IPS-20b (cell line): ENCODE data around the gene TTC7B.

Experiments
- H3K27ac ChIP-seq: one replicate; pipeline ENCODE4 v1.5.1; 2013; ENCODE audit warnings: low read length
- H3K27me3 ChIP-seq: 2 replicates; pipeline ENCODE4 v1.6.1; 2013; ENCODE audit warnings: mild to moderate bottlenecking, low read length, inconsistent platforms; ENCODE audit not compliant: insufficient read depth
- H3K36me3 ChIP-seq: 2 replicates; pipeline ENCODE4 v1.6.1; 2013; ENCODE audit warnings: low read depth, mild to moderate bottlenecking, inconsistent platforms, low read length, moderate library complexity; ENCODE audit not compliant: insufficient read depth
- H3K4me1 ChIP-seq: 2 replicates; pipeline ENCODE4 v1.6.1; 2013; ENCODE audit warnings: mild to moderate bottlenecking, control low read depth, inconsistent platforms, low read length, moderate library complexity; ENCODE audit not compliant: insufficient read depth
- H3K4me3 ChIP-seq: 2 replicates; pipeline ENCODE4 v1.5.1; 2013; ENCODE audit warnings: mild to moderate bottlenecking, low read length, inconsistent platforms
- H3K9ac ChIP-seq: 2 replicates; pipeline ENCODE4 v1.6.1; 2013; ENCODE audit warnings: low read depth, mild to moderate bottlenecking, inconsistent platforms, low read length, moderate library complexity
- H3K9me3 ChIP-seq: 2 replicates; pipeline ENCODE4 v1.6.1; 2013; ENCODE audit warnings: mild to moderate bottlenecking, low read depth, low read length, inconsistent platforms; ENCODE audit not compliant: insufficient read depth

TTC7B gene

GRCh38 chr14:90695997-90696660 lies 120.1 kb downstream of the TTC7B start:
- H3K4me1 ChIP-seq = peaks cover 2% of the 10 kb centered on the region
- H3K27me3 ChIP-seq = no peaks in the 10 kb centered on the region
- H3K27ac ChIP-seq = no peak overlapping the region
- H3K9me3 ChIP-seq = no peaks in the 10 kb centered on the region
- H3K9ac ChIP-seq = no peak overlapping the region
- no peaks in the 10 kb centered on the region for H3K36me3 ChIP-seq
- no peak overlapping the region for H3K4me3 ChIP-seq

DNA sequence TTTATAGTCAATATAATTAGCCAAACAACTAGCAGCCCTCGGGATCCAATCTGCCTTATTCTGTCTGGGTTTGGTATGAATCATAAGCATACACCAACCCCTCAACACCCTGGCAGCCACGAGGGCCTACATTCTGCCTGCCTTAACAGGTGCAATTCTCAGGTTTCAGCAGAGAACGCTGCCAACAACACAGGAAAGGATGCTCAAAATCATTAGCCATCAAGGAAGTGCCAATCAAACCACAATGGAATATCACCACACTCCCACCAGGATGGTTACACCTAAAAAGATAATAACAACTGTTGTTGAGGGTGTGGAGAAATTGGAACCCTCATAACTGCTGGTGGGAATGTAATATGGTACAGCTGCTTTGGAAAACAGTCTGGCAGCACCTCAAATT lies 122.8 kb downstream of the TTC7B start:
- Histone ChIP-seq H3K4me3 (no peak overlapping the region), H3K4me1 (peaks cover 2% of the 10 kb centered on the region), H3K27ac (no peak overlapping the region), H3K27me3 (no peaks in the 10 kb centered on the region), H3K9ac (no peak overlapping the region), H3K36me3 (no peaks in the 10 kb centered on the region), H3K9me3 (no peaks in the 10 kb centered on the region)

DNA sequence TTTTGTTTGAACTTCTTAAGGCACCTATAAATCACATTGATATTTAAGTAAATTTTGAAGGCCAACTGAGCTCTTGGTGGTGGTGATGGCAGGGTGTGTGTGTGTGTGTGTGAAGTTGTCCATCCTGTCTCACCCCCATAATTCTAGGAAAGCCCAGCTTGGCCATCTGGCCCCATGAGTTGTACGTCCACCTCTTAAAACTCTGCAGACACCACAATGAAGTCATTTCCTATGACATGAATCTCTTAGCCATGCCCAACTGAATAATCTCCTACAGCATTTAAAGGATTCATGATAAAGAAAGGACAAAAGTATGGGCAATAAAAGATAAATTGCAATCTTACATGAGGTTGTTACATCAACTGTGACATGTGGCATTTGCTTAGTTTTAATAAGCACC lies 123.4 kb downstream of the TTC7B start:
- H3K9me3 ChIP-seq = no peaks in the 10 kb centered on the region
- no peak overlapping the region for H3K9ac ChIP-seq
- H3K27ac ChIP-seq = no peak overlapping the region
- H3K4me3 ChIP-seq = no peak overlapping the region
- no peaks in the 10 kb centered on the region for H3K27me3 ChIP-seq
- peaks cover 2% of the 10 kb centered on the region for H3K4me1 ChIP-seq
- no peaks in the 10 kb centered on the region for H3K36me3 ChIP-seq

DNA sequence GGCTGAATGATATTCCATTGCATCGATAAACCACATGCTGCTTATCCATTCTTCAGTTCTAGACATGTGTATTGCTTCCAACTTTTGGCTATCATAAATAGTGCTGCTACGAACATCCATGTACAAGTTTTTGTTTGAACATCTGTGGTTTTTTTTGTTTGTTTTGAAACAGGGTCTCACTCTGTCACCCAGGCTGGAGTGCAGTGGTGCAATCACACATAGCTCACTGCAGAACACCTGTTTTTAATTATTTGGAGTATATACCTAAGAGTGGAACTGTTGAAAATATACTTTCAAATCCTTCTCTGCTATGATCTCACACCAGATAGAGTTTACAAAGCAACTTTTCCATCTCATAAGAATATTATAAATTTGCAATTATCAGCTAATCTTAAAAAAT lies 124.2 kb downstream of the TTC7B start:
- Histone ChIP-seq H3K9ac (no peak overlapping the region), H3K9me3 (no peaks in the 10 kb centered on the region), H3K27ac (no peak overlapping the region), H3K4me1 (peaks cover 2% of the 10 kb centered on the region; the same call in 1 of the 2 replicates), H3K27me3 (no peaks in the 10 kb centered on the region), H3K4me3 (no peak overlapping the region), H3K36me3 (no peaks in the 10 kb centered on the region)

DNA sequence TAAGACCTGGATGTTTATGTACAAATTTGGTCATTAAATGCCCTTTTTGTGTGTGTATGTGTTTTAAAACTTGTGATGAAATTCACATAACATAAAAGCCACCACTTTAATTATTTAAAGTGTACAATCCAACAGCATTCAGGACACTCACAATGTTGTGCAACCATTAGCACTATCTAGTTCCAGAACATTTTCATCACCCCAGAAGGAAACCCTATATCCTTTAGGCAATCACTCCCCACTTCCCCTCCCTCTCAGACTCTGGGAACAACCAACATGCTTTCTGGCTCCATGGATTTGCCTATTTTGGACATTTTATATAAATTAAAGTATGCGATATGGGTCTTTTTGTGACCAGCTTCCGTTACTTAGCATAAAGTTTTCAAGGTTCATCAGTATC lies 124.6 kb downstream of the TTC7B start:
- Histone ChIP-seq H3K4me1 (peaks cover 2% of the 10 kb centered on the region; the same call in 1 of the 2 replicates), H3K9me3 (no peaks in the 10 kb centered on the region), H3K27ac (no peak overlapping the region), H3K9ac (no peak overlapping the region), H3K27me3 (no peaks in the 10 kb centered on the region), H3K36me3 (no peaks in the 10 kb centered on the region), H3K4me3 (no peak overlapping the region)

GRCh38 chr14:90687680-90688079 lies 128.6 kb downstream of the TTC7B start:
- Histone ChIP-seq H3K9me3 (no peaks in the 10 kb centered on the region), H3K9ac (no peak overlapping the region), H3K4me1 (peaks cover 4% of the 10 kb centered on the region; the same call in 1 of the 2 replicates), H3K27ac (no peak overlapping the region), H3K4me3 (no peak overlapping the region), H3K36me3 (no peaks in the 10 kb centered on the region), H3K27me3 (no peaks in the 10 kb centered on the region)

DNA sequence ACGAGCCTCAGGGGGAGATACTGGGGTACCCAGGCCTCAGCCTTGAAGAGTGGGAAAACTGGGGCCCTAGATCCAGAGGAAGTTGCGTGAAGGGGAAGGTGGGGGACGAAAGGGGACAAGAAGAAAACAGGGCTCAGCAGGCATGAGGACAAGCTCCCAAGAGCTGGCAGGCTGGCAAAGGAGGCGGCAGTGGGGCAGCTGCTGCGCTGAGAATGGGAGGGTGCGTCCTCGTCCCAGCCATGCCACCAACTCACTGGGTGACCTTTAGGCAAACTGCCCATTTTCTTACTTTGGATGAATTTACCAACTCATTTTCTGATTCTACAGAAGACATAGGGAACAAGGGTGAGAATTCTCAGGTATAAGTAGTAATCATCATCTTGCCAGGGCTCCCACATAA lies 133.6 kb downstream of the TTC7B start:
- no peak overlapping the region for H3K4me3 ChIP-seq

GRCh38 chr14:90681929-90682328 lies 134.3 kb downstream of the TTC7B start:
- Histone ChIP-seq H3K36me3 (no peaks in the 10 kb centered on the region), H3K4me1 (peaks cover 4% of the 10 kb centered on the region; the same call in 1 of the 2 replicates), H3K4me3 (no peak overlapping the region), H3K27ac (no peak overlapping the region), H3K9ac (no peak overlapping the region), H3K27me3 (no peaks in the 10 kb centered on the region), H3K9me3 (no peaks in the 10 kb centered on the region)

More for the DNA sequence above, 133.6 kb downstream of the TTC7B start:
- Histone ChIP-seq H3K4me1 (peaks cover 4% of the 10 kb centered on the region; the same call in 1 of the 2 replicates), H3K27me3 (no peaks in the 10 kb centered on the region), H3K36me3 (no peaks in the 10 kb centered on the region), H3K9me3 (no peaks in the 10 kb centered on the region), H3K27ac (no peak overlapping the region), H3K9ac (no peak overlapping the region)

- Histone ChIP-seq H3K4me1 (no peaks in the 10 kb centered on the region; the same call in 1 of the 2 replicates), H3K4me3 (no peak overlapping the region), H3K9ac (no peak overlapping the region), H3K36me3 (no peaks in the 10 kb centered on the region), H3K27me3 (no peaks in the 10 kb centered on the region), H3K27ac (no peak overlapping the region), H3K9me3 (no peaks in the 10 kb centered on the region)
Measured at GRCh38 chr14:90678846-90679362, 137.3 kb downstream of the TTC7B start.

GRCh38 chr14:90678420-90678819 lies 137.8 kb downstream of the TTC7B start:
- H3K27ac ChIP-seq = no peak overlapping the region
- no peaks in the 10 kb centered on the region for H3K36me3 ChIP-seq
- H3K9me3 ChIP-seq = no peaks in the 10 kb centered on the region
- H3K9ac ChIP-seq = no peak overlapping the region
- H3K27me3 ChIP-seq = no peaks in the 10 kb centered on the region
- H3K4me1 ChIP-seq = no peaks in the 10 kb centered on the region; the same call in 1 of the 2 replicates
- H3K4me3 ChIP-seq = no peak overlapping the region

- no peaks in the 10 kb centered on the region for H3K36me3 ChIP-seq
- H3K9ac ChIP-seq = no peak overlapping the region
- no peak overlapping the region for H3K27ac ChIP-seq
- no peaks in the 10 kb centered on the region for H3K27me3 ChIP-seq
- no peaks in the 10 kb centered on the region for H3K9me3 ChIP-seq
- no peak overlapping the region for H3K4me3 ChIP-seq
- no peaks in the 10 kb centered on the region; the same call in 1 of the 2 replicates for H3K4me1 ChIP-seq
Measured at GRCh38 chr14:90677484-90678050, 138.7 kb downstream of the TTC7B start.

GRCh38 chr14:90676912-90677311 lies 139.3 kb downstream of the TTC7B start:
- H3K27ac ChIP-seq = no peak overlapping the region

More at GRCh38 chr14:90676912-90677311, 139.3 kb downstream of the TTC7B start:
- Histone ChIP-seq H3K9ac (no peak overlapping the region), H3K4me1 (no peaks in the 10 kb centered on the region; the same call in 1 of the 2 replicates), H3K36me3 (no peaks in the 10 kb centered on the region), H3K4me3 (no peak overlapping the region), H3K27me3 (no peaks in the 10 kb centered on the region), H3K9me3 (no peaks in the 10 kb centered on the region)
